ENCODE data around the gene VPS26C.

DNA sequence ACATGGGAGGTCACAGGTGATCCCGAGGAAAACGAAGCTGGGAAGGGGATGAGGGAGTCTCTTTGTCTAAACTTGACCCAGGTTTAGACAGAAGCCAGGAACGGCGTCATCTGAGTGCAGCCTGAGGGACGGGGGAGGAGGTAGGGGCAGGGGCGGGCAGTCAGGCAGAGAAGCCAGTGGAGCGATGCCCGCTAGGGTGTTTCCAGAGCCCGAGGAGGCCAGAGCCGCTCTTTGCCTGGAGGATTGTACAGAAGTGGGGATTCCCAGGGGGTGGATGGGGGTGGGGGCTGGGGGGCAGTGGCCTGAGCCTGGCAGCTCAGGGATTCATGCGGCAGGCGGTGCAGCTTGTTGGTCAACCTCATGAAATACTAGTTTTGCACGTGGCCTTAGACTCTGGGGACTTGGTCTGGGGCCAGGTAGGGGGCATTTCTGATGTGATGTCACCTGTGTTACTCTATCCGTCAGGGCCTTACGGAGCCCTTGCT is 58.4 kb downstream of the VPS26C start:
- TF ChIP-seq CREM (IDR thresholded peaks at IDR 0.05; ENCODE audit: low read depth) (no peak; the same call in 1 of the 2 replicates), BACH1 (IDR thresholded peaks at IDR 0.05; ENCODE audit: borderline replicate concordance) (no peak), CTCF (IDR thresholded peaks at IDR 0.05 in 2 of 3, conservative IDR thresholded peaks at IDR 0.05 in 1 of 3; ENCODE audit: control insufficient read depth in 2 of 3, extremely low read depth in 1 of 3, insufficient read depth in 1 of 3, low read depth in 3 of 3, low read length in 3 of 3) (no peak), EZH2 (IDR thresholded peaks at IDR 0.05; ENCODE audit: borderline replicate concordance, control insufficient read depth, low read depth, low read length) (no peak), TBL1XR1 (IDR thresholded peaks at IDR 0.05; ENCODE audit: low read depth, low read length) (no peak), NBN (IDR thresholded peaks at IDR 0.05) (no peak), HDAC2 (IDR thresholded peaks at IDR 0.05) (no peak), TAF1 (IDR thresholded peaks at IDR 0.05; ENCODE audit: borderline replicate concordance, low read depth, low read length) (0 out of 2 replicates have a peak, but pooled peaks have one; percentile 22)
